ENCODE data around the gene MTNR1B.

Gene MTNR1B

GRCh38 chr11:92978271-92979111, 9.0 kb downstream of the MTNR1B start:
- Histone ChIP-seq H3K9ac (ENCODE audit: low read depth, low read length) (no peak overlapping the region), H3K9me3 (ENCODE audit: control insufficient read depth, insufficient read depth, low read length) (no peaks in the 10 kb centered on the region), H3K36me3 (ENCODE audit: control insufficient read depth, insufficient read depth, low read length) (no peaks in the 10 kb centered on the region), H3K4me3 (ENCODE audit: low read depth, low read length) (no peak overlapping the region), H3K27me3 (ENCODE audit: control insufficient read depth, insufficient read depth, low read length) (no peaks in the 10 kb centered on the region), H3K4me1 (ENCODE audit: control insufficient read depth, insufficient read depth, low read length) (no peaks in the 10 kb centered on the region)

DNA sequence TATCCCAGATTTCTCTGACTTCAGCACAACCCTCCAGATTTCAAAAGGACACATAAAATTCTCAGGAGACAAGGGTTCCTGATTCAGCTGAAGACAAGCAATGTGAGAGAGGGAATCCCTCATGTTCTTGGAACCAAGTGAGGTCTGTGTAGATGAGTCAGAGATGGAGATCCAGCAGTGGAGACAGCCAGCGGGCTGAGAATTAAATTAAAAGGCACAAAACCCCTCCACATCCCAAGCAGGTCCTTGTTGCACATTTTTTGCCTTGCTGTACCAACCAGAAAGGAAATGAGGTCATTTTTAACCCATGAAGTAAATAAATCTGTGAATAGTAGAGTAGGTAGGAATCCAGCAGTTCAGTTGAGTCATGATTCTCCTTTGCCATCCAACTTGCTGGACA, 9.7 kb downstream of the MTNR1B start:
- no peaks in the 10 kb centered on the region for H3K9me3 ChIP-seq (ENCODE audit: control insufficient read depth, insufficient read depth, low read length)
- H3K9ac ChIP-seq (ENCODE audit: low read depth, low read length), result no peak overlapping the region
- H3K4me1 ChIP-seq (ENCODE audit: control insufficient read depth, insufficient read depth, low read length), result no peaks in the 10 kb centered on the region

DNA sequence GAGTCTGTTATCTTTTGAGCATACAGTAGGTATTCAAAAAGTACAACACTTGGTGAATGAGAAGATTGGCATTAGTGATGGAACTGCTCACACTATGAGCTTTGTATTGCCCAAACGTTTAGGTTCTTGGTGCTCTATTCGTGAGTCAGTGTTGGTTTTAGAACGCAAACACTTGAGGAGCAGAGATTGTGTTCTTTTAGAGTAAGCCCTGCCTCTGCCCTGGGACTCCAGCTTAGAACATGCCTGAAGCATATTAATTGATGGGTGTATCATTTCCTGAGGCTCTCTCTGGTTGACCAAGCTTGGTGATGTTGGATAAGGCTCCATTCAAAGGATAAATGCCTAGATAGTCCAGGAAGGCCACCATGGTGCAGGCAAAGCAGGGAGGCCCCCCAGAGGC, 10.9 kb downstream of the MTNR1B start:
- Histone ChIP-seq H3K9ac (ENCODE audit: low read depth, low read length) (no peak overlapping the region), H3K4me3 (ENCODE audit: low read depth, low read length) (no peak overlapping the region), H3K36me3 (ENCODE audit: control insufficient read depth, insufficient read depth, low read length) (no peaks in the 10 kb centered on the region), H3K4me1 (ENCODE audit: control insufficient read depth, insufficient read depth, low read length) (no peaks in the 10 kb centered on the region), H3K9me3 (ENCODE audit: control insufficient read depth, insufficient read depth, low read length) (no peaks in the 10 kb centered on the region), H3K27me3 (ENCODE audit: control insufficient read depth, insufficient read depth, low read length) (no peaks in the 10 kb centered on the region)

More for the DNA sequence above, 9.7 kb downstream of the MTNR1B start:
- Histone ChIP-seq H3K4me3 (ENCODE audit: low read depth, low read length) (no peak overlapping the region), H3K27me3 (ENCODE audit: control insufficient read depth, insufficient read depth, low read length) (no peaks in the 10 kb centered on the region), H3K36me3 (ENCODE audit: control insufficient read depth, insufficient read depth, low read length) (no peaks in the 10 kb centered on the region)

GRCh38 chr11:92981508-92982043, 12.1 kb downstream of the MTNR1B start:
- Histone ChIP-seq H3K9me3 (ENCODE audit: control insufficient read depth, insufficient read depth, low read length) (no peaks in the 10 kb centered on the region), H3K4me3 (ENCODE audit: low read depth, low read length) (no peak overlapping the region), H3K36me3 (ENCODE audit: control insufficient read depth, insufficient read depth, low read length) (no peaks in the 10 kb centered on the region), H3K4me1 (ENCODE audit: control insufficient read depth, insufficient read depth, low read length) (no peaks in the 10 kb centered on the region), H3K27me3 (ENCODE audit: control insufficient read depth, insufficient read depth, low read length) (no peaks in the 10 kb centered on the region), H3K9ac (ENCODE audit: low read depth, low read length) (no peak overlapping the region)

DNA sequence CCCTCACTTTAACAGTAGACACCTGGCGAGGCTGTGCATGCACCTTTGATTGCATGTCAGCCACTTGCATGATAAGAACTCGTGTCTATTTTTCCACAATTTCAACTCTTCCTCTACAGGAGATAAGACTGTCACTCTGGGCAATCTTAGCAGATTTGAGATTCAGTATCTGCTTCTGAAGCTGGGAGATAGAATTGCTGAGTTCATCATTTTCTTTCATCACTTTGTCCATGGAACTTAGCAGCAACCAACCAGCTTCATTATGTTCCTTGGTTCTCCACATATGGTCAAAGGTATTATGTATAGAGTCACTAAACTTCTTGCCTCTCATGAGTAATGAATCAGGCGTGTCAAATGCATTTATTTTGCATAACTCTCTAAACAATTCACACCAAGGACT, 17.1 kb downstream of the MTNR1B start:
- H3K9me3 ChIP-seq (ENCODE audit: control insufficient read depth, insufficient read depth, low read length), result no peaks in the 10 kb centered on the region
- H3K27me3 ChIP-seq (ENCODE audit: control insufficient read depth, insufficient read depth, low read length), result no peaks in the 10 kb centered on the region
- no peaks in the 10 kb centered on the region for H3K36me3 ChIP-seq (ENCODE audit: control insufficient read depth, insufficient read depth, low read length)
- no peak overlapping the region for H3K9ac ChIP-seq (ENCODE audit: low read depth, low read length)
- no peak overlapping the region for H3K4me3 ChIP-seq (ENCODE audit: low read depth, low read length)
- no peaks in the 10 kb centered on the region for H3K4me1 ChIP-seq (ENCODE audit: control insufficient read depth, insufficient read depth, low read length)

GRCh38 chr11:92993004-92993403, 23.6 kb downstream of the MTNR1B start:
- Histone ChIP-seq H3K4me1 (ENCODE audit: control insufficient read depth, insufficient read depth, low read length) (no peaks in the 10 kb centered on the region), H3K36me3 (ENCODE audit: control insufficient read depth, insufficient read depth, low read length) (no peaks in the 10 kb centered on the region), H3K27me3 (ENCODE audit: control insufficient read depth, insufficient read depth, low read length) (no peaks in the 10 kb centered on the region), H3K9ac (ENCODE audit: low read depth, low read length) (no peak overlapping the region), H3K9me3 (ENCODE audit: control insufficient read depth, insufficient read depth, low read length) (no peaks in the 10 kb centered on the region), H3K4me3 (ENCODE audit: low read depth, low read length) (no peak overlapping the region)

- Histone ChIP-seq H3K4me1 (ENCODE audit: control insufficient read depth, insufficient read depth, low read length) (no peaks in the 10 kb centered on the region), H3K9ac (ENCODE audit: low read depth, low read length) (no peak overlapping the region), H3K4me3 (ENCODE audit: low read depth, low read length) (no peak overlapping the region), H3K36me3 (ENCODE audit: control insufficient read depth, insufficient read depth, low read length) (no peaks in the 10 kb centered on the region), H3K27me3 (ENCODE audit: control insufficient read depth, insufficient read depth, low read length) (no peaks in the 10 kb centered on the region), H3K9me3 (ENCODE audit: control insufficient read depth, insufficient read depth, low read length) (no peaks in the 10 kb centered on the region)
These were observed 31.3 kb downstream of the MTNR1B start for GRCh38 chr11:93000511-93001476.

DNA sequence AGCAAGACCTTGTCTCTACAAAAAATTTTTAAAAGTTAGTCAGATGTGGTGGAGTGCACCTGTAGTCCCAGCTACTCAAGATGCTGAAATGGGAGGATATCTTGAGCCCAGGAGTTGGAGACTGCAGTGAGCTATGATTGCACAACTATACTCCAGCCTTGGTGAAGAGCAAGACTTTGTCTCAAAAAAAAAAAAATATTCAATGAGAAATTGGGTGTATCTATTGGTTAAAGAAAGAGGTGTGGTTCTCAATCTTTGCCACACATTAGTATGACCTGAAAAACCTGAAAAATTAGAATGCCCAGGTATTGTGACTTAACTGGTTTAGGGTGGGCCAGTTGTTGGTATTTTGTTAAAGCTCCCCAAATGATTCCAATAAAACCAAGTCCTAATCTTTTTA, 32.4 kb downstream of the MTNR1B start:
- Histone ChIP-seq H3K27me3 (ENCODE audit: control insufficient read depth, insufficient read depth, low read length) (no peaks in the 10 kb centered on the region), H3K9me3 (ENCODE audit: control insufficient read depth, insufficient read depth, low read length) (no peaks in the 10 kb centered on the region), H3K4me3 (ENCODE audit: low read depth, low read length) (no peak overlapping the region), H3K36me3 (ENCODE audit: control insufficient read depth, insufficient read depth, low read length) (no peaks in the 10 kb centered on the region), H3K9ac (ENCODE audit: low read depth, low read length) (no peak overlapping the region), H3K4me1 (ENCODE audit: control insufficient read depth, insufficient read depth, low read length) (no peaks in the 10 kb centered on the region)

- no peak overlapping the region for H3K9ac ChIP-seq (ENCODE audit: low read depth, low read length)
- no peaks in the 10 kb centered on the region for H3K36me3 ChIP-seq (ENCODE audit: control insufficient read depth, insufficient read depth, low read length)
- no peaks in the 10 kb centered on the region for H3K27me3 ChIP-seq (ENCODE audit: control insufficient read depth, insufficient read depth, low read length)
- no peaks in the 10 kb centered on the region for H3K9me3 ChIP-seq (ENCODE audit: control insufficient read depth, insufficient read depth, low read length)
- H3K4me1 ChIP-seq (ENCODE audit: control insufficient read depth, insufficient read depth, low read length), result no peaks in the 10 kb centered on the region
- no peak overlapping the region for H3K4me3 ChIP-seq (ENCODE audit: low read depth, low read length)
These were observed 32.9 kb downstream of the MTNR1B start for GRCh38 chr11:93002380-93002779.

DNA sequence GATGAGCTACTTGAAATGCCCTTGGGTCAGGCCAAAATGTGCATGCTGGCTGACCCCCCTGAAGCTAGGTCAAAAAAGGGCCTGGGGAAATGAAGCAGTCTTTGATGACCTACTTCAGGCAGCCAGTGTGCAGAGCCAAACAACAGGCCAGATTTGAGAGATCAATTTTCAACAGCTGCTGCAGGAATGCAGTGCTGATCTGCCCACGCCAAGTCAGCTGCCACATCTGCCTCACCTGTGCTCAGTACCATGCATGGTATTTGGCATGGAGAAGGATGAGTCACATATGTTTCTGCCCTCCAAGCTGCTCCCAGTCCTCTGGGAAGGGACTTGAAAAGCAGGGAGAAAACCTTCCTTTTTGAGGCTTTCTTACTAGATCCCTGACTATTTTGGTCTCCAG, 35.8 kb downstream of the MTNR1B start:
- H3K4me3 ChIP-seq (ENCODE audit: low read depth, low read length), result no peak overlapping the region
- no peaks in the 10 kb centered on the region for H3K9me3 ChIP-seq (ENCODE audit: control insufficient read depth, insufficient read depth, low read length)
- H3K36me3 ChIP-seq (ENCODE audit: control insufficient read depth, insufficient read depth, low read length), result no peaks in the 10 kb centered on the region
- no peaks in the 10 kb centered on the region for H3K4me1 ChIP-seq (ENCODE audit: control insufficient read depth, insufficient read depth, low read length)
- H3K9ac ChIP-seq (ENCODE audit: low read depth, low read length), result no peak overlapping the region
- H3K27me3 ChIP-seq (ENCODE audit: control insufficient read depth, insufficient read depth, low read length), result no peaks in the 10 kb centered on the region

DNA sequence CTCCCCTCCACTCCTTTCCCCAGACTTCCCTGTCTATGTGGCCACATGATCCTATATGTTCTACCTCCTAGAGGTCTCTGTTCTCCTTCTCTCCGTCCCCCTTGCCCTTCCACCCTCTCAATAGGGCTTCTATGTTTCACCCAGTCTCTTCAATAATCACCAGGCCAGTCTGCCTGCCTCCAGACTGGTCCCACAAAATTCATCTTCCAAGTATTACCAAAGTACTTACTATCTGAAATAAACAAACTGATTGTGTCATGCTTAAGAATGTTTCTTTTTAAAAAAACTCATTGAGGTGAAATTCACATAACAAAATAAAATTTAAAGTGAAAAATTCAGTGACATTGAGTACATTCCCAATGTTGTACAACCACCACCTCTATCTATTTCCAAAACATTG, 44.2 kb downstream of the MTNR1B start:
- Histone ChIP-seq H3K27me3 (ENCODE audit: control insufficient read depth, insufficient read depth, low read length) (no peaks in the 10 kb centered on the region), H3K9me3 (ENCODE audit: control insufficient read depth, insufficient read depth, low read length) (peaks cover 6% of the 10 kb centered on the region), H3K9ac (ENCODE audit: low read depth, low read length) (no peak overlapping the region), H3K4me3 (ENCODE audit: low read depth, low read length) (no peak overlapping the region), H3K4me1 (ENCODE audit: control insufficient read depth, insufficient read depth, low read length) (no peaks in the 10 kb centered on the region), H3K36me3 (ENCODE audit: control insufficient read depth, insufficient read depth, low read length) (no peaks in the 10 kb centered on the region)
